Activated T-helper 17 cell treated with anti-CD3 and anti-CD28 coated beads, Interleukin-2, amount 50 U/mL, for 72 hours (primary cell): ENCODE measurements around the gene CBX1. TPM values are rescaled to one million over a fixed set of nuclear protein-coding genes. Genes with fewer than 3 reads are reported as not detected.

Experiments
- ATAC-seq: fragments of 150-1000 bp; cut with Tn5 transposase; replicated peaks from 2 replicates; pipeline ENCODE4 v1.10.0; 2021; ENCODE audit warnings: mild to moderate bottlenecking, moderate library complexity
- H3K27ac Mint-ChIP-seq: one replicate; pipeline ENCODE4 v1.8.0; 2022; ENCODE audit warnings: mixed read lengths
- H3K27me3 Mint-ChIP-seq: one replicate; pipeline ENCODE4 v1.8.0; 2022; ENCODE audit warnings: mixed read lengths
- H3K36me3 Mint-ChIP-seq: one replicate; pipeline ENCODE4 v1.8.0; 2022; ENCODE audit warnings: low read depth, mild to moderate bottlenecking, mixed read lengths
- H3K4me1 Mint-ChIP-seq: one replicate; pipeline ENCODE4 v1.8.0; 2022; ENCODE audit warnings: mixed read lengths
- H3K4me3 Mint-ChIP-seq: one replicate; pipeline ENCODE4 v1.8.0; 2022; ENCODE audit warnings: mild to moderate bottlenecking, mixed read lengths
- H3K9me3 Mint-ChIP-seq: one replicate; pipeline ENCODE4 v1.8.0; 2022; ENCODE audit warnings: mixed read lengths
- total RNA-seq, 2 donors: library from RNA; stranded (reverse); gene quantifications; one replicate each; pipeline ENCODE4 v1.2.3, GENCODE V29; 2022

CBX1 gene
- total RNA-seq, 2 donors from 2014 or later, result 30.0 to 48.4 TPM

DNA sequence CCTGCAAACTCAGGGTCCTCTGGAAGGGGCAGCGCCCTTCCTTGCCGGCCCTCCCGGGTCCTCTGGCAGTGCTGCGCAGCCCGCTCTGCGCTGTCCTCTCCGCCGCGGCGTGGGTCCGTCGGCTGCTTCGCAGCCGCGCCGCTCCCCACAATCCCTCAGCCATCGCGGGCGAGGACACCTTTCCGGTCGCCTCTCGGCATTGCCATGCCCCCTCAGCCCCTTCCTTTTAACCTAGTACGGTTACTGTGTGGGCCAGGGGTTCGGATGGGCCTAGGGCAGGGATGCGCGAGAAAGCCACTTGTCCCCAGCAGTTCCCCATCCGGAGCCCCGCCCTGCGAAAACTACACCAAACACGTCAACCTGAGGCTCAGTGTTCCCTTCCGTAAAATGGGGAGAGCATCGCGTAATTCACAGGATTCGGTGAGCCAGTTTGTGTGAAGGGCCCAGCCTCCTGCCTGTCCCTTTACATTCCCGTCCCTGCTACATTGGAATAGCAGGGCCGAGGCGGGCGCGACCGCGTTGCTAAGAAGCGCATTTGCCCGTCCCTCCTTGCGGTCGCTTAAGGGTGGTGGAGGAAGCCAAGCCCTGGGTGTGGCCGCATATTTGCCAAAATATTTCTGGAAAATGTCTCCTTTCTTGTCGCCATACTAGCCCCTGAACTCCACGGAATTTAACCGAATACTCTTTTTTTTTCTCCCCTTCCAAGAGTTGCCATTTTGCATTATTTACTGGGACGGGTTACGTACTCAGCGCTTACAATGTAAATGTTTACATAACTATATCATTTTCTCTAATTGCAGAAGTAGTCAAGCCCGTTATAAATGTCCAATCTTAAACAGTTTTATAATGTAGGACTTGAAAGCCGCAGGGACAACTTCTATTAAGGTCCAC lies 76.9 kb downstream of the CBX1 start:
- peak overlapping the region; percentile 81 for H3K27ac Mint-ChIP-seq
- peak; percentile 31 for ATAC-seq

DNA sequence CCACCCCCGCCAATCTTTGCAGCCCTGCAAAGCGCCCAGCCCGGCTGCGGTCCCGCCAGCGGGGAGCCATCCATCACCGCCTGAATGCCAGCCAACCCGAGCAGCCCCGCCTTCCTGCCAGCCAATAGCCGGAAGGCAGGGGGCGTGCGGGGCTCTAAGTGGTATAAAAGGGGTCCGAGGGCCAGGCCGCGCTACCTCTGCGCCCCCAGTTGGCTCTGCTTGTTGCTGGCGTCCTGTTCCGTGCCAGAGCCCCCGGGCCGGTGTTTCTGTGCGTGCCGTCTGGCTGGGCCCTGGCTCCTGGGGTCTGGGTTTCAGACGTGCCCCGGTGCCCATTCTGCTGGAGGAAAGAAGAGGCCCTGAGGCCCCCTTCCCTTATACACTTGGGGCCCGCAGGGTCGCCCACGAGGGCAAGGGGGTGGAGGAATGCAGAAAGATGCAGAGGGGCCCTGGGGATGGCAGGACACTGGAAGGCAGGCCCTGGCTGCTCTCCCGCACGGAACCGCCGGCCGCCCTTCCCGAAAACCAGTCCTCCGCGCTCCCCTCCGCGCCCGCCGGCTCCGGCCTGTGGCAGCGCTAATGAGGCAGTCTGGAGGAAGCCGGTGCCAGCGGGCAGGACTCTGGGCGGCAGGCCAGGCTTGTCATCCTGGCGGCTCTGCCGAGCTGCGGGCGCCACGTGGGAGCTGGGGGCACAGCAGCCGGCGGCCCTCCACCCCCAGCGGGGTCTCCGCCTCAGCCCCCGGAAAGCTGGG lies 77.7 kb downstream of the CBX1 start:
- Mint-ChIP-seq H3K36me3 (peaks cover 5% of the 10 kb centered on the region), H3K9me3 (no peaks in the 10 kb centered on the region), H3K4me3 (peak overlapping the region; percentile 93), H3K27me3 (peaks cover 8% of the 10 kb centered on the region), H3K4me1 (peaks cover 11% of the 10 kb centered on the region), H3K27ac (no peak overlapping the region)
- ATAC-seq, result peak; percentile 17

More for the DNA sequence above, 76.9 kb downstream of the CBX1 start:
- Mint-ChIP-seq H3K27me3 (peaks cover 9% of the 10 kb centered on the region), H3K4me1 (peaks cover 11% of the 10 kb centered on the region), H3K9me3 (no peaks in the 10 kb centered on the region), H3K36me3 (peaks cover 5% of the 10 kb centered on the region), H3K4me3 (peak overlapping the region; percentile 93)

DNA sequence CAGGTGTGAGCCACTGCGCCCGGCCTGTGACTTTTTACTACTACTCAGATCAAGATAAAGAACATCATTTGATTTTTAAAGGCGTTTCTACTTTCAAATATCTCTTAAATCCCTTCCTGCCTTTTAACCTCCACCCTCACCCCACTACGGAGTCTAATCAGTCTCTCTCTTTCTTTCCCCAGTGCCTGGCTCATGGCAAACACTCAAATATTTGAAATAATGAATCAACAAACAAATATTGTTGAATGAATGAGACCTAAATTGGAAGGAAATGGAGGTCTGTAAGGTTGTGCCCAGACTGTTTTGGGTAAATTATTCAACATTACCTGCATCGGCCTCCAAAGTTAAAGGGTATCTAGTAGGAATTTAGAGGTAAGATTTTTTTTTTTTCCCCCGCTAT lies 78.4 kb downstream of the CBX1 start:
- Mint-ChIP-seq H3K4me1 (peaks cover 11% of the 10 kb centered on the region), H3K36me3 (peaks cover 5% of the 10 kb centered on the region), H3K27me3 (peaks cover 4% of the 10 kb centered on the region), H3K27ac (no peak overlapping the region), H3K4me3 (peak overlapping the region; percentile 93), H3K9me3 (no peaks in the 10 kb centered on the region)
- no peak for ATAC-seq

DNA sequence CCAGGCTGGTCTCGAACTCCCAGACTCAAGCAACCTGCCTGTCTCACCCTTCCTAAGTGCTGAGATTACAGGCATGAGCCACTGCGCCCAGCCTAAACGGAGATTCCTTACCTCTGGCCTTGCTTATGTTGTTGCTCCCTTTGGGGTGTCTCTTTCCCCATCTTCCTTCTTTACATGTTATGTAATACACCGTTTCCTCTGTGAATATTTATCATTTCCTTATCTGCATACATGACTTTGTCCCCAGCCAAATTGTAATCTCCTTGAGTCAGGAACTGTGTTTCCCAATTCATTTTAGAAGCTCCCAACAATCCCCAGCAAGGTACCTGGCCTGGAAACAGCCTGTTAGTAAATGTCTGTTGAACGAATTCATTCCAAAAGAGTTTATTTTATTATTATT lies 79.3 kb downstream of the CBX1 start:
- H3K27me3 Mint-ChIP-seq, result peaks cover 4% of the 10 kb centered on the region
- peaks cover 16% of the 10 kb centered on the region for H3K4me1 Mint-ChIP-seq
- no peak overlapping the region for H3K27ac Mint-ChIP-seq
- ATAC-seq, result no peak
- no peak overlapping the region for H3K4me3 Mint-ChIP-seq
- no peaks in the 10 kb centered on the region for H3K9me3 Mint-ChIP-seq
- H3K36me3 Mint-ChIP-seq, result peaks cover 5% of the 10 kb centered on the region

Other genes starting within 250 kb of the CBX1 start
- gene SP2, start 205.2 kb downstream of the CBX1 start, total RNA-seq, result 10 to 100 TPM; 23.7 to 24.2 TPM
- 10 to 100 TPM; 18.0 to 33.7 TPM for gene PNPO, start 159.9 kb downstream of the CBX1 start, total RNA-seq
- not detected for gene PRR15L, start 143.6 kb downstream of the CBX1 start, total RNA-seq
- gene CDK5RAP3, start 130.4 kb downstream of the CBX1 start, total RNA-seq, result 100 to 1,000 TPM; 139 to 216 TPM
- gene COPZ2, start 63.7 kb downstream of the CBX1 start, total RNA-seq, result 1 to 10 TPM; 1.3 to 2.0 TPM
- 10 to 100 TPM; 77.7 to 91.8 TPM for gene NFE2L1, start 53.1 kb downstream of the CBX1 start, total RNA-seq
- 10 to 100 TPM; 22.8 to 24.7 TPM for gene SNX11, start 6.3 kb upstream of the CBX1 start, total RNA-seq